Body of pancreas (tissue), 4 donors: ENCODE data around the gene HS3ST5.

Experiments
- POLR2A ChIP-seq, 3 donors: fragments of 450-650 bp; IDR thresholded peaks; one replicate each; pipeline ENCODE4 v1.6.1; 2016; ENCODE audit warnings: antibody characterized with exemption in 3 of 3, mild to moderate bottlenecking in 2 of 3
- TF ChIP-seq, protein P1 (sequence below), 7 experiments: fragments of 450-650 bp in 4 of 7; fragments of 200-600 bp in 3 of 7; sonication (generic) in 3 of 7; IDR thresholded peaks; one replicate each; pipeline ENCODE4 v1.5.1; 2016 to 2019; ENCODE audit warnings: antibody characterized with exemption in 7 of 7

GRCh38 chr6:114142258-114142657 is 200.6 kb downstream of the HS3ST5 start:
- TF ChIP-seq, protein P1, sequence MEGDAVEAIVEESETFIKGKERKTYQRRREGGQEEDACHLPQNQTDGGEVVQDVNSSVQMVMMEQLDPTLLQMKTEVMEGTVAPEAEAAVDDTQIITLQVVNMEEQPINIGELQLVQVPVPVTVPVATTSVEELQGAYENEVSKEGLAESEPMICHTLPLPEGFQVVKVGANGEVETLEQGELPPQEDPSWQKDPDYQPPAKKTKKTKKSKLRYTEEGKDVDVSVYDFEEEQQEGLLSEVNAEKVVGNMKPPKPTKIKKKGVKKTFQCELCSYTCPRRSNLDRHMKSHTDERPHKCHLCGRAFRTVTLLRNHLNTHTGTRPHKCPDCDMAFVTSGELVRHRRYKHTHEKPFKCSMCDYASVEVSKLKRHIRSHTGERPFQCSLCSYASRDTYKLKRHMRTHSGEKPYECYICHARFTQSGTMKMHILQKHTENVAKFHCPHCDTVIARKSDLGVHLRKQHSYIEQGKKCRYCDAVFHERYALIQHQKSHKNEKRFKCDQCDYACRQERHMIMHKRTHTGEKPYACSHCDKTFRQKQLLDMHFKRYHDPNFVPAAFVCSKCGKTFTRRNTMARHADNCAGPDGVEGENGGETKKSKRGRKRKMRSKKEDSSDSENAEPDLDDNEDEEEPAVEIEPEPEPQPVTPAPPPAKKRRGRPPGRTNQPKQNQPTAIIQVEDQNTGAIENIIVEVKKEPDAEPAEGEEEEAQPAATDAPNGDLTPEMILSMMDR (IDR thresholded peaks at IDR 0.05): no peak
- TF ChIP-seq POLR2A (IDR thresholded peaks at IDR 0.05): no peak
